Measurements from ENCODE around the gene KRT7. TPM values are rescaled to one million over a fixed set of nuclear protein-coding genes. Genes with fewer than 3 reads are reported as not detected.
"Not testable (repeated sequence)": the region's sequence is repeated elsewhere in the genome, so short reads cannot be mapped to it uniquely, and the experiment has no call there.

The KRT7 gene
- total RNA-seq, 2 experiments from 2014 or later: 8.5 to 8.9 TPM

- Mint-ChIP-seq H3K36me3 (no peaks in the 10 kb centered on the region), H3K27ac (no peak overlapping the region), H3K9me3 (no peaks in the 10 kb centered on the region), H3K4me3 (no peak overlapping the region), H3K27me3 (peaks cover 54% of the 10 kb centered on the region), H3K4me1 (peaks cover 5% of the 10 kb centered on the region)
- ATAC-seq (ENCODE audit: low read depth): no peak
- POLR2A ChIA-PET: no interaction called here
- no peak for DNase-seq
These were observed 42.6 kb downstream of the KRT7 start for GRCh38 chr12:52275686-52276085.

GRCh38 chr12:52277486-52278245 is 44.6 kb downstream of the KRT7 start:
- Mint-ChIP-seq H3K4me1 (peaks cover 5% of the 10 kb centered on the region), H3K4me3 (no peak overlapping the region), H3K36me3 (no peaks in the 10 kb centered on the region), H3K27me3 (peaks cover 40% of the 10 kb centered on the region), H3K27ac (no peak overlapping the region), H3K9me3 (no peaks in the 10 kb centered on the region)
- POLR2A ChIA-PET: interaction anchor here (0.9 to 1.6 kb wide), 2 partner anchors 13 to 19 kb away, joined by 3 read pairs; no protein-coding TSS in a partner anchor
- peak; percentile 16 for ATAC-seq (ENCODE audit: low read depth)
- no peak for DNase-seq

GRCh38 chr12:52278575-52279421 is 45.8 kb downstream of the KRT7 start:
- H3K4me1 Mint-ChIP-seq: peaks cover 5% of the 10 kb centered on the region
- H3K27me3 Mint-ChIP-seq: peaks cover 36% of the 10 kb centered on the region
- peak overlapping the region; percentile 31 for H3K27ac Mint-ChIP-seq
- H3K4me3 Mint-ChIP-seq: peak overlapping the region; percentile 60
- H3K9me3 Mint-ChIP-seq: no peaks in the 10 kb centered on the region
- no peaks in the 10 kb centered on the region for H3K36me3 Mint-ChIP-seq
- ATAC-seq (ENCODE audit: low read depth) (peak; percentile 97), DNase-seq (peak; percentile 91)
- POLR2A ChIA-PET: interaction anchor here (0.6 to 1.0 kb wide), 4 partner anchors 14 to 45 kb away, joined by 3 read pairs; no protein-coding TSS in a partner anchor

GRCh38 chr12:52279422-52280318 is 46.6 kb downstream of the KRT7 start:
- Mint-ChIP-seq H3K27me3 (peaks cover 30% of the 10 kb centered on the region), H3K9me3 (no peaks in the 10 kb centered on the region), H3K4me3 (no peak overlapping the region), H3K27ac (no peak overlapping the region), H3K36me3 (no peaks in the 10 kb centered on the region), H3K4me1 (peaks cover 5% of the 10 kb centered on the region)
- POLR2A ChIA-PET: interaction anchor here (0.6 to 1.0 kb wide), 3 partner anchors 15 to 28 kb away, joined by 3 read pairs; no protein-coding TSS in a partner anchor
- no peak for ATAC-seq (ENCODE audit: low read depth)
- DNase-seq: no peak

GRCh38 chr12:52280319-52280795 is 47.3 kb downstream of the KRT7 start:
- no peak overlapping the region for H3K4me3 Mint-ChIP-seq
- peaks cover 5% of the 10 kb centered on the region for H3K4me1 Mint-ChIP-seq
- no peak for DNase-seq
- H3K9me3 Mint-ChIP-seq: no peaks in the 10 kb centered on the region
- H3K27ac Mint-ChIP-seq: no peak overlapping the region
- no peaks in the 10 kb centered on the region for H3K36me3 Mint-ChIP-seq
- peaks cover 27% of the 10 kb centered on the region for H3K27me3 Mint-ChIP-seq
- no peak for ATAC-seq (ENCODE audit: low read depth)
- POLR2A ChIA-PET: no interaction called here

GRCh38 chr12:52280796-52281560 is 47.9 kb downstream of the KRT7 start:
- DNase-seq: no peak
- peaks cover 24% of the 10 kb centered on the region for H3K27me3 Mint-ChIP-seq
- no peak overlapping the region for H3K27ac Mint-ChIP-seq
- no peak overlapping the region for H3K4me3 Mint-ChIP-seq
- POLR2A ChIA-PET: no interaction called here
- no peaks in the 10 kb centered on the region for H3K36me3 Mint-ChIP-seq
- H3K4me1 Mint-ChIP-seq: peaks cover 5% of the 10 kb centered on the region
- no peak for ATAC-seq (ENCODE audit: low read depth)
- no peaks in the 10 kb centered on the region for H3K9me3 Mint-ChIP-seq

- no peaks in the 10 kb centered on the region for H3K9me3 Mint-ChIP-seq
- peaks cover 13% of the 10 kb centered on the region for H3K4me1 Mint-ChIP-seq
- no peak overlapping the region for H3K4me3 Mint-ChIP-seq
- ATAC-seq (ENCODE audit: low read depth) (no peak), DNase-seq (no peak)
- POLR2A ChIA-PET: no interaction called here
- H3K27ac Mint-ChIP-seq: no peak overlapping the region
- H3K36me3 Mint-ChIP-seq: no peaks in the 10 kb centered on the region
- H3K27me3 Mint-ChIP-seq: peaks cover 14% of the 10 kb centered on the region
These were observed 51.6 kb downstream of the KRT7 start for GRCh38 chr12:52284562-52285171.

- DNase-seq (no peak), ATAC-seq (ENCODE audit: low read depth) (no peak)
- peaks cover 13% of the 10 kb centered on the region for H3K4me1 Mint-ChIP-seq
- no peaks in the 10 kb centered on the region for H3K36me3 Mint-ChIP-seq
- POLR2A ChIA-PET: no interaction called here
- H3K9me3 Mint-ChIP-seq: no peaks in the 10 kb centered on the region
- H3K27me3 Mint-ChIP-seq: peaks cover 9% of the 10 kb centered on the region
- H3K4me3 Mint-ChIP-seq: no peak overlapping the region
- no peak overlapping the region for H3K27ac Mint-ChIP-seq
These were observed 52.2 kb downstream of the KRT7 start for GRCh38 chr12:52285172-52285745.

- POLR2A ChIA-PET: no interaction called here
- Mint-ChIP-seq H3K27me3 (peaks cover 9% of the 10 kb centered on the region), H3K36me3 (no peaks in the 10 kb centered on the region), H3K9me3 (no peaks in the 10 kb centered on the region), H3K27ac (peak overlapping the region; percentile 5), H3K4me1 (peaks cover 13% of the 10 kb centered on the region), H3K4me3 (no peak overlapping the region)
- DNase-seq (no peak), ATAC-seq (ENCODE audit: low read depth) (no peak)
These were observed 52.9 kb downstream of the KRT7 start for GRCh38 chr12:52285851-52286530.

- Mint-ChIP-seq H3K4me1 (peaks cover 13% of the 10 kb centered on the region), H3K27me3 (peaks cover 14% of the 10 kb centered on the region), H3K27ac (peak overlapping the region; percentile 16)
- not testable (repeated sequence) for H3K36me3 Mint-ChIP-seq; ATAC-seq (ENCODE audit: low read depth); H3K4me3 Mint-ChIP-seq; DNase-seq; H3K9me3 Mint-ChIP-seq
- POLR2A ChIA-PET: interaction anchor here (0.6 kb wide), 1 partner anchor 27 kb away, joined by 3 read pairs; no protein-coding TSS in a partner anchor
These were observed 54.1 kb downstream of the KRT7 start for GRCh38 chr12:52286857-52287785.

All from activated naive CD8-positive, alpha-beta T cell treated with anti-CD3 and anti-CD28 coated beads, Interleukin-2, amount 10 ng/mL, durations not matched to agents 7 days and 5 days (primary cell).